Measurements from ENCODE around the gene GALNT18. TPM values are rescaled to one million over a fixed set of nuclear protein-coding genes. Genes with fewer than 3 reads are reported as not detected.

The GALNT18 gene
- total RNA-seq, 1 experiment from 2014 or later, result 1.7 TPM

DNA sequence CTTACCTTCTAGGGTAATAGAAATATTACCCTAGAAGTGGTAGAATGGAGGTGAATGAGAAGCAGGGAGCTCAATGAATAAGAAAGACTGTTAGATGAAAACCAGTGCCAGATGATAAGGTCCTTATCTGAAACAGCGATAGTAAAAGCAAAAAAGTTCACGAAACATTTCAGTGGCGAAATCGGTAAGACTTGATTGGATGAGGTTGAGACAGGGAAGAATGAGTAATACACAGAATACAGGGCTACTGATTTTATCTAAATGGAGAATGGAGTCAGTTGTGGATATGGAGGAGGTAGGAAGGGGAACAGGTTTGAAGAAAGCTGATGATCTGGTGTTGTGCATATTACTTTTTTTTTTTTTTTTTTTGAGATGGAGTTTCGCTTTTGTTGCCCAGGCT lies 96.5 kb downstream of the GALNT18 start:
- no peak overlapping the region for H3K4me2 ChIP-seq (ENCODE audit: insufficient read depth, insufficient read length, low read length)
- H4K20me1 ChIP-seq (ENCODE audit: control insufficient read depth, insufficient read depth, insufficient read length), result no peaks in the 10 kb centered on the region
- no peaks in the 10 kb centered on the region for H3K4me1 ChIP-seq (ENCODE audit: insufficient read depth, low read length)
- H3K27me3 Mint-ChIP-seq (ENCODE audit: low read depth), result peaks cover 4% of the 10 kb centered on the region
- no peaks in the 10 kb centered on the region for H3K36me3 Mint-ChIP-seq (ENCODE audit: insufficient read depth in 1 of 3, low read depth in 3 of 3)
- DNase-seq, result no peak
- H3K18ac ChIP-seq (ENCODE audit: insufficient read length, low read depth, low read length), result no peak overlapping the region
- no peak overlapping the region for H2BK12ac ChIP-seq (ENCODE audit: insufficient read length, low read depth, low read length)
- H2BK5ac ChIP-seq (ENCODE audit: insufficient read length, low read length), result no peak overlapping the region
- H3T11ph ChIP-seq (ENCODE audit: low read length), result no peak overlapping the region
- H3K27me3 ChIP-seq (ENCODE audit: insufficient read depth, low read length), result no peaks in the 10 kb centered on the region
- H3K27ac ChIP-seq (ENCODE audit: insufficient read length, low read depth, low read length), result no peak overlapping the region
- H3K4me3 Mint-ChIP-seq, result no peak overlapping the region
- H4K91ac ChIP-seq (ENCODE audit: insufficient read length, low read depth, low read length), result no peak overlapping the region
- no peak overlapping the region for H2AK5ac ChIP-seq (ENCODE audit: insufficient read length, low read length)
- no peak overlapping the region for H2BK120ac ChIP-seq (ENCODE audit: low read depth, low read length, poor library complexity, severe bottlenecking)
- H3K79me2 ChIP-seq (ENCODE audit: insufficient read depth, low read length), result no peaks in the 10 kb centered on the region
- H2BK15ac ChIP-seq (ENCODE audit: low read depth, low read length), result no peak overlapping the region
- peaks cover 8 to 9% of the 10 kb centered on the region in 2 experiments; a peak in 3 of 4 replicates for H3K4me1 Mint-ChIP-seq
- no peak overlapping the region for H2AFZ ChIP-seq (ENCODE audit: low read length)
- H3K23ac ChIP-seq (ENCODE audit: insufficient read length, low read depth, low read length), result no peak overlapping the region
- H3K27ac Mint-ChIP-seq, result no peak overlapping the region
- H3K4ac ChIP-seq (ENCODE audit: low read depth, low read length), result no peak overlapping the region
- TF ChIP-seq, protein P1, sequence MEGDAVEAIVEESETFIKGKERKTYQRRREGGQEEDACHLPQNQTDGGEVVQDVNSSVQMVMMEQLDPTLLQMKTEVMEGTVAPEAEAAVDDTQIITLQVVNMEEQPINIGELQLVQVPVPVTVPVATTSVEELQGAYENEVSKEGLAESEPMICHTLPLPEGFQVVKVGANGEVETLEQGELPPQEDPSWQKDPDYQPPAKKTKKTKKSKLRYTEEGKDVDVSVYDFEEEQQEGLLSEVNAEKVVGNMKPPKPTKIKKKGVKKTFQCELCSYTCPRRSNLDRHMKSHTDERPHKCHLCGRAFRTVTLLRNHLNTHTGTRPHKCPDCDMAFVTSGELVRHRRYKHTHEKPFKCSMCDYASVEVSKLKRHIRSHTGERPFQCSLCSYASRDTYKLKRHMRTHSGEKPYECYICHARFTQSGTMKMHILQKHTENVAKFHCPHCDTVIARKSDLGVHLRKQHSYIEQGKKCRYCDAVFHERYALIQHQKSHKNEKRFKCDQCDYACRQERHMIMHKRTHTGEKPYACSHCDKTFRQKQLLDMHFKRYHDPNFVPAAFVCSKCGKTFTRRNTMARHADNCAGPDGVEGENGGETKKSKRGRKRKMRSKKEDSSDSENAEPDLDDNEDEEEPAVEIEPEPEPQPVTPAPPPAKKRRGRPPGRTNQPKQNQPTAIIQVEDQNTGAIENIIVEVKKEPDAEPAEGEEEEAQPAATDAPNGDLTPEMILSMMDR (conservative IDR thresholded peaks at IDR 0.05), result no peak
- no peaks in the 10 kb centered on the region for H3K23me2 ChIP-seq (ENCODE audit: insufficient read length, low read depth, low read length, poor library complexity, severe bottlenecking)
- H4K8ac ChIP-seq (replicated peaks; ENCODE audit: insufficient read length, low read depth, low read length), result no peak overlapping the region
- no peak overlapping the region for H4K5ac ChIP-seq (ENCODE audit: insufficient read length, low read depth, low read length)
- H2BK20ac ChIP-seq (ENCODE audit: low read depth, low read length, poor library complexity, severe bottlenecking), result no peak overlapping the region
- no peaks in the 10 kb centered on the region; a peak in 1 of 5 replicates for H3K9me3 Mint-ChIP-seq
- H3K9me3 ChIP-seq (ENCODE audit: control insufficient read depth, low read depth, low read length), result no peaks in the 10 kb centered on the region
- no peak overlapping the region for H3K14ac ChIP-seq (ENCODE audit: insufficient read depth, low read length)
- no peak overlapping the region for H3K56ac ChIP-seq (ENCODE audit: insufficient read length, low read depth, low read length)
- H3K79me1 ChIP-seq (ENCODE audit: insufficient read depth, low read depth, low read length, poor library complexity, severe bottlenecking), result no peaks in the 10 kb centered on the region
- no CpG with 5 or more reads among the region's 5 CpGs for WGBS (ENCODE audit: extremely low coverage, insufficient read length, low lambda C conversion rate)
- no peak overlapping the region for H3K9ac ChIP-seq (ENCODE audit: extremely low read depth, insufficient read length, low read length)
